GM21737 (cell line): ENCODE data around the gene KLK15.

Experiments
- ATAC-seq: cut with Tn5 transposase; IDR thresholded peaks from one replicate; pipeline ENCODE4 v1.9.1; 2021; ENCODE audit warnings: mild to moderate bottlenecking, moderate library complexity; ENCODE audit not compliant: unreplicated experiment

The KLK15 gene

GRCh38 chr19:50779504-50780457 lies 53.6 kb downstream of the KLK15 start:
- ATAC-seq, result no peak

GRCh38 chr19:50778906-50779430 lies 54.4 kb downstream of the KLK15 start:
- no peak for ATAC-seq

GRCh38 chr19:50777830-50778303 lies 55.5 kb downstream of the KLK15 start:
- no peak for ATAC-seq

- ATAC-seq, result no peak
Observed at GRCh38 chr19:50777261-50777660, 56.1 kb downstream of the KLK15 start.

GRCh38 chr19:50776131-50776530 lies 57.2 kb downstream of the KLK15 start:
- ATAC-seq, result no peak
